GM12873 (cell line): ENCODE data around the gene SDSL.

ENCODE experiments used
- CTCF ChIP-seq: IDR thresholded peaks from 2 replicates; pipeline ENCODE4 v1.5.1; 2012; ENCODE audit warnings: low read depth, mild to moderate bottlenecking, moderate library complexity, low read length, control low read depth; ENCODE audit not compliant: insufficient read depth; ENCODE audit errors: missing control alignments

Gene SDSL

GRCh38 chr12:113456761-113457160 is 34.6 kb downstream of the SDSL start:
- TF ChIP-seq CTCF: no peak

GRCh38 chr12:113457185-113457584 is 35.0 kb downstream of the SDSL start:
- TF ChIP-seq CTCF: no peak

GRCh38 chr12:113457710-113458109 is 35.5 kb downstream of the SDSL start:
- TF ChIP-seq CTCF: no peak

- TF ChIP-seq CTCF: no peak
These were observed 37.8 kb downstream of the SDSL start for GRCh38 chr12:113459981-113460380.

DNA sequence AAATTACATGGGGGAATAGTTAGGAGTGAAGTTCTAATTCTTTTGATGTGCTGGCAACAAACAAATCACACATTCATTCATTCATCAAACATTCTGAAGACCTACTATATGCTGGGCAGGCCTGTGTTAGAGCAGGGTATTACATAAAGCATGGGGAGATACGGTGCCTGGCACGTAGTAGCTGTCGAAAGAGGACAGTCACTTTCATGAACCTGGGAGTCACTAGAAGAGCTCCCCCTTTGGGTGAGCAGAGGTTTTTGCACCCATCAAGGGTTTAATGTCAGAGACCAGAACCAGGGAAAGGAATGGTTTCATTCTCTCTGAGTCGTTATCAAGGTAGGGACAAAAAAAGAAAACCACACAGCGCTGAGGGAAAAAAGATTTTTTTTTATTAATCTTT is 39.5 kb downstream of the SDSL start:
- peak; percentile 66 for TF ChIP-seq CTCF

- peak; percentile 95 for TF ChIP-seq CTCF
These were observed 40.1 kb downstream of the SDSL start for GRCh38 chr12:113462117-113462774.

DNA sequence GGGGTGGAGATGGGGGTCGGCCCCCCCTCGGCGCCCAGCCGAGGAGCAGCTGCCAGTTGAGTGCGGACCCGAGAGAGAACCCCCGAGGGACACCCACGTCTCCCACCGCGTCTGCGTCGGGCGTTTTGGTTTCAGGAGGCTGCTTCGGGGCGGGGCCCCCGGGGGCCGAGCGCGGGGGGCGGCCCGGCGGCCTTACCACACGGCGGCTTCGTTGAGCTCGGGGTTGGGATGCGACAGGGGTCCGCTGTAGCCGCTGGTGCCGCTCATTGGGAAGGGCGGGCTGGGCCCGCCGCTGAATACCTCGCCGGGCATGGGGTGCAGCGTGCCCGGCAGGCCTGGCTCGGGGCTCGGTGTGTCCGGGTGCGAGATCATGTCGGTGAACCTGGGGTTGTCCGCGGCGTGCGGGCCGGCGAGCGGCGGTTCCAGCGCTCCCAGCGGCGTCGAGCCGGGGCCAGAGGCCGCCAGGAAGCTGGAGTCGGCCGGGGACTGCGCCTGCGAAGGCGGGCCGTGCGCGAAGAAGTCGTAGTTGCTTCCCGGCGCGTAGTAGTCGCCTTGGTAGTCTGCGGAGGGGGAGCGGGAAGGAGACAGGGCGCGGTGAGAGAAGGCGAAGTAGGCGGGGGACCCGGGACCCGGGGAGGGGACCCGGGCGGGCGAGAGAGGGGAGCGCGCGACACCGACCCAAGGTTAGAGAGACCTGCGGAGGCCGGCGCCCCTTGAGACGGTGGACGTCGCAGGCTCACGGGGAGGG is 41.0 kb downstream of the SDSL start:
- TF ChIP-seq CTCF: no peak
